HG03139 (cell line): ENCODE data around the gene APOB.
"Not testable (repeated sequence)": the region's sequence is repeated elsewhere in the genome, so short reads cannot be mapped to it uniquely, and the experiment has no call there.

Experiments
- ATAC-seq: cut with Tn5 transposase; IDR thresholded peaks from one replicate; pipeline ENCODE4 v1.9.1; 2021; ENCODE audit not compliant: unreplicated experiment

Gene APOB

DNA sequence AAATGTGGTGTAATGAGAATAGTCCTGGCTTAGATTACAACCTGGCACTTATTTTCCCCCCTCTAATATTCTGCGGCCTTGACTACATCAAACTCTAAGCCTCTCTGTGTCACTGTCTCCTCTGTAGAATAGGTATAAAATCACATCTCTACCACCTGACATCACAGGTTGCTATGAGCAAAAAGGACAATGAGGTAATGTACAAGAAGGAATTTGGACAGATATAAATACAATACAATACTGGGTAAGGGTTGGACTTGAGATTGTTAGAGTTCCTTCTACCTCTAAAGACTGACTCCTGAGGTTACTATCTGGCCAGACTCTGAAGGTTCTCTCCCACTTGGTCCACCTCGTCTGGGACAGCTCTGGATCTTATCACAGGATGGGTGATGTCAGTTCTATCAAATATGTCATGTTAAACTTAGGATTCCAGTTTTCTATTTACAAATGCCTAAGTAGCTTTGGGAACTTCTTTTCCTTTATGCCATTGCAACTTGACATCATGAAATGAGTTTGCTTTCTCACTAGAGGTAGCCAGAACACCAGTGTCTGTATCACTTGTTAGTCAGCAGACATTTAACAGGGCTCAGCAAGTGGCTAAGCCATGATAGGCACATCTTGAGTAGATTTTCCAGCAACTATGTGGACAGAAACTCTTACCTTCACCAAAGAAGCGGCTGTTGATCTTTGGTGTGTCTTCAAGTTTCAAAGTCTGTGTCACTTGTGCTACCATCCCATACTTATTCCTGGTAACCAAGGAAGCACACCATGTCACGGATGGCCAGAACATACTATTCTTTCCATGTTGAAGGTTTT, 9.5 kb downstream of the APOB start:
- ATAC-seq = no peak

DNA sequence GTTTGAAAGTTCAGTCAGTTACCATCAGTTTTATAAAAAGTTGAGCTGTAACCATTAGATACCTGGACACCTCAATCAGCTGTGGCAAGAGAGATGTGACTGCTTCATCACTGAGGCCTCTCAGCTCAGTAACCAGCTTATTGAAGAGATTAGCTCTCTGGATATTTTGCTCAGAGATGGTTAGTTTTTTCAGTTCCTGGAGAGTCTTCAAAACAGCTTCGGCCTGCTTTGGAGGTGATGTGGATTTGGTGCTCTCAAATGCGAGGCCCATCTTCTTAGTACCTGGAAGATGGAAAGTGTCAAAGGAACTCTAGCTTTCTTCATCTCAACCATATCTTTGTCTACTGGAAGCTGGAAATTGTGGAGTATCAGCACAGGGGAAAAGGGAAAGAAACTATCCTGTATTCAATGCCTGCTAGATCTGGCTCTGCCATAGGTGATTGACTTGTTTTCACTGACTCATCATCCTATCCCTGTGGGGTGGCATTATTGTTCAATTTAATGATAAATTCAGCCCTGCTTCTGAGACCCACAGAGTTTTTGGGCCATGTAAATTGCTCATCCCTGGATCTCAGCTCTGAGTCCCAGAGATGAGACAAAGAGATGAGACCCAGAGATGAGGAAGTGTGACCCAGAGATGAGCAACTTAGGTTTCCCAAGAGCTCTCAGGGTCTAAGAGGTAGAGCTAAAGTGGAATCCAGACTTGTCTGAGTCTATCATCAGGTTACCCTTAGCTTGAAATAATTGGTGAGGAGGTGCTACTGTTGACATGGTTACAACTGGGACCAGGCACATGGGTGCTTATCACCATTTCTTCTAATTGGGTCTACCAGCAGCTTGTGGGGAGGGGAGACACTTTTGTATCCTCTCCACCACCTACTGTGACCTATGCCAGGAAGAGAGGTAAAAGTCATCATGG, 10.4 kb downstream of the APOB start:
- ATAC-seq = no peak

DNA sequence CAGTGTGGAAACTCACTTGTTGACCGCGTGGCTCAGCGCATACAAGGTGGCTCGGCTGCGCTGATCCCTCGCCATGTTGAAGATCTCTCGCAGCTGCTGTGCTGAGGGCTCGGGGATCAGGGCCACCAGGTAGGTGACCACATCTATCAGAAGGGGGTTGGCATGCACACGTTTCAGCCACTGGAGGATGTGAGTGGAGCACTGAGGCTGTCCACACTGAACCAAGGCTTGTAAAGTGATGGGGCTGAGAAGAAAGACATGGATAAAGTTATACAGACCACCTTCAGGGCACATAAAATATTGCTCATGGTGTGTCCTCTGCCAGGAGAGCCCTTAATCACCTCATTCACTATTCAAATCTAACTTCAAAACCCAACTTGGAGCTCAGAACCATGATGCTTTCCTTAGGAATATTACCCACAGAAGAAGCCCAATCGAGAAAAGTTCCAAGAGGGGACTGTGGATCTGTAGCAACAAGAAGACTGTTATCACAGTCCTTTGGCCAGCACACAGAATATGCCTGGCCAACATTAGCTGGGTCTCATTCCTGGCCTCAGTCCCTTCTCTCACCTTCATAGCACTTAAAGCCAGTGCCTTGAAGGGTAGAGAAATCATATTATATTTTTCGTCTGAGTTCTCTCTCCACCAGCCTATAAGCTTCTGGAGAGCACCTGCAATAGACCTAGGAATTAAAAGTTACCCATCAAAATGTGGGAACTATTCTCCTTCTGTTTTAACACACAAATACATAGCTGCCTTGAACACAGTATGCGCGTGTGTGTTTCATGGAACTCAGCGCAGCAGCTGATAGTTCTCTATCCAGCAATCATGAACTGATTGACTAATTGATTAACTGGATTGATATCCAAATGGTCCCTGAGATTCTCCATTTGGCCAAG, 11.3 kb downstream of the APOB start:
- no peak for ATAC-seq

DNA sequence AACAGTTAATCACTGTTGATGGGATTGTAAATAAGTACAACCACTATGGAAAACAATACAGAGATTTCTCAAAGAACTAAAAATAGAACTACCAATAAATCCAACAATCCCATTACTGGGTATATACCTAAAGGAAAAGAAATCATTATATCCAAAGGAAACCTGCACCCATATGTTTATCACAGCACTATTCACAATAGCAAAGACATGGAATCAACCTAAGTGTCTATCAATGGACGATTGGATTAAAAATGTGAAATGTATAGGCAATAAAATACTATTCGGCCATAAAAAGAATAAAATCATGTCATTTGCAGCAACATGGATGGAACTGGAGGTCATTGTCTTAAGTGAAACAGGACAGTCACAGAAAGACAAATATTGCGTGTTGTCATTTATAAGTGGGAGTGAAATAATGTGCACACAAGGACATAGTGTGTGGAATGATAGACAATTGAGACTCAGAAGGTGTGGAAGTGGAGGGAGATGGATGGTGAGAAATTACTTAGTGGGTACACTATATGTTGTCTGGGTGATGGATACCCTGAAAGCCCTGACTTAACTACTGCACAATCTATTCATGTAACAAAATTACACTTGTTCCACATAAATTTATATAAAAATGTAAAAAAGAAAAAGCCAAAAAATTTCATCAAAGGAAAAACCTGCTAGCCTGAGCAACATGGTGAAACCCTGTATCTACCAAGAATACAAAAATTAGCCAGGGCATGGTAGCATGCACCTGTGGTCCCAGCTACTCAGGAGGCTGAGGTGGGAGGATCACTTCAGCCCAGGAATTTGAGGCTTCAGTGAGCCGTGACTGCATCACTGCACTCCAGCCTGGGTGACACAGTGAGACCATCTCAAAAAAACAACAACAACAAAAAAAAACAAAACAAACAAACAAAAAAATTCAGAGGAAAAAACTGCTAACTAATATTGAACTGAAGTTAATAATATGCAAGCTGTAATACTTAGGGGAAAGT, 12.6 kb downstream of the APOB start:
- ATAC-seq = no peak

DNA sequence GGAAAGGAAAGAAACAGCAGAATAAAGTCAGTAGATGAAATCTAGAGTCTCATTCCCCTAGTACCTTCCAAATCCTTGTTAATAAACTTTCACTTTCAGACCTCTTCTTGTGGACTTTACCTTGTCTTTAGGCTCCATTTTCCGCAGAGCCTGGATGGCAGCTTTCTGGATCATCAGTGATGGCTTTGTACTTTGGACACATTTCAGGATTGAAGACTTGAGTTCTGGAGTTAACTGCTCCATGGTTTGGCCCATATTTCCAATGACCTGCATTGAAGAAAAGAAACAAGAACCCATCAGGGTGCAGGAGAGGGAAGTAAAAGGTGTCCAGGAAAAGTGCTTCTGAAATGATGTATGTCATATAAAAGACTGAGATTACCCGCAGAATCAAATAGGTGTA, 14.4 kb downstream of the APOB start:
- ATAC-seq = no peak

DNA sequence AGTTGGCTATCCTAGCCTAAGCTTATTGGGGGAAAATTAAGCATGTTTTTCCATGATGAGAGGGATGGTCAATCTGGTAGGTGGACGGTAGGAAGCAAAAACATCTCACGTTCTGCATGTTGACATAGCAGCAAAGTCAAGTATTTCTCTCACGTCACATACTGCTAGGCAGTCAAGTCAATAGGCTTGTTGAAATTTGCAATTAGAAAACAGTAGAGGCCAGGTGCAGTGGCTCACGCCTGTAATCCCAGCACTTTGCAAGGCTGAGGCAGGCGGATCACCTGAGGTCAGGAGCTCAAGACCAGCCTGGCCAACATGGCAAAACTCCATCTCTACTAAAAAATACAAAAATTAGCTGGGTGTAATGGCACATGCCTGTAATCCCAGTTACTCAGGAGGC, 14.9 kb downstream of the APOB start:
- not testable (repeated sequence) for ATAC-seq

DNA sequence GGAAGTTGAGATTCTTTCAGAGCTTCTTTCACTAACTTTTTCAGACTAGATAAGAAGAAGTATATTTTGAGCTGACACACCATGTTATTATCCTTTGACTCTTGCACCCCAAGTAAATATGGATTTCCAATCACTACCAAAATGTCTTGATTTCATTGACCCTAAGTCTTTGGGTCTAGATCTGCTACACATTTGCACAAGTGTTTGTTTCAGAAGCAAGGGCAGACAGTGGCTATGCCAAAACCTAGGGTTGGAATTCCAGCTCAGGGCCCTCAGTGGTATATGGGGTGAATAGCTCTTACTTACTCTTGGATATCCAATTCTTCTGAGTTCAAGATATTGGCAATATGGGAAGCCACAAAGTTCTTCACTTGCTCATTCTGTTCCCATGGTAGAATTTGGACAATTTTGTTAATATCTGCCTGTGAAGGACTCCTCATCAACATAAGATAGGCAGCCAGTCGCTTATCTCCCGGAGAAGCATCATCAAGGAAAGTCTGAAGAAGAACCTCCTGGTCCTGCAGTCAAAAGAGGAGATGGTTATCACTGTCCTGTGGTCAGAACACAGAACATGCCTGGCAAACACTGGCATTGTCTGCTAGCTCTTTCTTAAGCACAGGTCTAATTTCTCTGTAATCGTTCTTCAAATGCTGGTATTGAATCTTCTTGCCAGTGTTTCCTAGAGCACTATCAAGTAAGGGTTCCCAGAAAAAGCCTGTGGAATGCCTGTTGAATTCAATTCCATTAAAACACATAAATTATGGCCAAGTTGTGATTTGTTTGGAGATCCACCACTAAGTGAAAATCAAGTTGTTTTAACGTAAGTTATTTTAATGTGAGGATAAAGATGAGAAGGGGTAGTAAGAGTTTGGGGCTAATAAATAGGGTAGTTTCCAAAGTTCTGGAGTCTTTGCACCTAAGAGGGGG, 15.6 kb downstream of the APOB start:
- ATAC-seq = no peak

DNA sequence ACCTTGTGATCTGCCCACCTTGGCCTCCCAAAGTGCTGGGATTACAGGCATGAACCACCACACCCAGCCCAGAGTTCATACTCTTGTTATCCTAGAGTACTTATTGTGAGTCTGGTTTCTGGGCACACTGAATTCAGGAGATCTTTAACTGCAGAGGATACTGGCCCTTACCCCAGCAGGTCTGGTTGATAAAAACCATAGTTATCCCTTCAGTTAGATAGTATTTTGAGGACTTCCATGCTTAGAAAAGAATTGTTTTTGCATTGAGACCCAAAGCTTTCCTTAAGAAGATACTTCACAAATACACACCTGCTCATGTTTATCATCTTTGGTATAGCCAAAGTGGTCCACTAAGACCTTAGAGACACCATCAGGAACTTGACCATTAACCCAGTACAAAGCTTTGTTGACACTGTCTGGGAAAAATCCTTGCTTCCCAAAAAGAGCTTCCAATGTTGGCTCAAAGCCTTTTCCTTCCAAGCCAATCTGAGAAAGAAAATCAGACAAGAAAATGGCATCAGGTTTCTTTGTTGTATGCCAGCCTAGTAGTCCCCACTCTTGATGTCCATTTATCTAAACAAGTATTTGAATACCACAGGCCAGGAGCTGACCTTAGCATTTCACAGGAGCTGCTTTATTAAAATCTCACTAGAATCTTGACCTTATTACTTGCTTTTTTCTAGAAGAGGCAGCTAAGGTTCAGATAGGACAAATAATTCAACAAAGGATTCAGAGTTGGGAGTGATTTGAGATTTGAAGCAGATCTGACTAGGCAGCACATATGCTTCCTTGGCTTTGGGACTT, 17.2 kb downstream of the APOB start:
- ATAC-seq = no peak

DNA sequence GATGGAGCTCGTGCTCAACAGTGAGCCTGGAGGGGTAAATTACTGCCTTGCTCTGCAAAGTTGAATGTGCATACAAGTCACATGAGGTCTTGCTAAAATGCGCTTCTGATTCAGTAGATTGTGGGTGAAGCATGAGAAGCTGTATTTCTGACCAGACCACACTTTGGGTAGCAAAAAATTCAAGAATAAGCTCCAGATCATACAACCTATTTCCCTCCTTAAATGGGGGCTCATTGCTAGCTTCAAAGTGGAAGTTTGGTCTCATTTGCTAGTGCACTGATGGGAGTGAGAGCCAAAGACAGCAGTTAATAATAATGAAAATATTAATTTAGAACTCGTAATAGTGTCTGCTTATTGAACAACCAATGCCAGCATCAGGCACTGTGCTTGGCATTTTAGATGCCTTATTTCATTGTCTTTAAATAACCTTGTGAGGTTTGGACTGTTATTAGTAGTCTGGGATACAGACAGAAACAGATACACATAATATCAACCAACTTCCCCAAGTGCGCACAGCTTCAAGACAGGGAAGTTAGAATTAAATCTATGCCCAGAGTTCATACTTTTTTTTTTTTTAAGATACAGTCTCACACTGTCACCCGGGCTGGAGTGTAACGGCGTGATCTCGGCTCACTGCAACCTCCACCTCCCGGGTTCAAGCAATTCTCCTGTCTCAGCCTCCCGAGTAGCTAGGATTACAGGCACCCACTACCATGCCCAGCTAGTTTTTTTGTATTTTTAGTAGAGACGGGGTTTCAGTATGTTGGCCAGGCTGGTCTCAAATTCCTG, 18.0 kb downstream of the APOB start:
- no peak for ATAC-seq

DNA sequence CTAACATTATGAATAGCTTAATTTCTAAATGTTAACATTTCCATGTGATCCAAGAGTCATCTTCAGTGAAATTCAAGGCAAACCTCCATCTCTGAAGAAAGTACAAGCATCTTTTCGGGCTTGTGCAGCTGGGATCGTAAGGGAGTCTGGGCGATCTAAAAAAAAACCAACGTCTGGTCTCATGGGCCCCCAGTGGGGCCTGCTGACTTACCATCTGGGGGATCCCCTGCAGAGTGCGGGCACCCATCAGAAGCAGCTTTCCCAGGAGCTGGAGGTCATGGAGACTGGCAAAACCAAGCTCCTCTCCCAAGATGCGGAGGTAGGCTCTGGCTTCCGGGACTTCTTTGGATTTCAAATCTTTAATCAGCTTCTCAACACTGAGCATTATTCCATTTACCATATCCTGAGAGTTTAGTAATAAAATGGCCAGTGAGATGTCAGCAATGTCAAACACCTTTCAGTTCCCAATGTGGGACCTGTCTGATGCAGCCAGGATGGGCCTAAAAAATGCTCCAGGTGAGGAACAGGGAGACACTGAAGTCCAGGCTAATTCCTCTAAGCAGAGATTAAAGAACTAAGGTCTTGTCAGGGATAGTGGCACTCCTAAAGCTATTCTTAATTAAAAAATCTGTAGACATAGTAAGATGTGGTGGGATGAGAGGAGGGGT, 19.0 kb downstream of the APOB start:
- no peak for ATAC-seq

DNA sequence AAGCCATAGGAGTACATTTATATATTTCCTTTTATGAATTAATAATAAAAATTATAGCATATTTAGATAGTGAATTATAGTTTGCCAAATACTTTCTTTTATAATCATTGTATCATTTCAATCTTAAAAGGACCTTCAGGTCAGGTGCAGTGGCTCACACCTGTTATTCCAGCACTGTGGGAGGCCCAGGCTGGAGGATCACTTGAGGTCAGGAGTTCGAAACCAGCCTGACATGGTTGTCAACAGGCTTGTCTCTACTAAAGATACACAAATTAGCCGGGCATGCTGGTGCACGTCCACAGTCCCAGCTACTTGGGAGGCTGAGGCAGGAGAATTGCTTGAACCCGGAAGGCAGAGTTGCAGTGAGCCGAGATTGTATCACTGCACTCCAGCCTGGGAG, 19.7 kb downstream of the APOB start:
- no peak for ATAC-seq

DNA sequence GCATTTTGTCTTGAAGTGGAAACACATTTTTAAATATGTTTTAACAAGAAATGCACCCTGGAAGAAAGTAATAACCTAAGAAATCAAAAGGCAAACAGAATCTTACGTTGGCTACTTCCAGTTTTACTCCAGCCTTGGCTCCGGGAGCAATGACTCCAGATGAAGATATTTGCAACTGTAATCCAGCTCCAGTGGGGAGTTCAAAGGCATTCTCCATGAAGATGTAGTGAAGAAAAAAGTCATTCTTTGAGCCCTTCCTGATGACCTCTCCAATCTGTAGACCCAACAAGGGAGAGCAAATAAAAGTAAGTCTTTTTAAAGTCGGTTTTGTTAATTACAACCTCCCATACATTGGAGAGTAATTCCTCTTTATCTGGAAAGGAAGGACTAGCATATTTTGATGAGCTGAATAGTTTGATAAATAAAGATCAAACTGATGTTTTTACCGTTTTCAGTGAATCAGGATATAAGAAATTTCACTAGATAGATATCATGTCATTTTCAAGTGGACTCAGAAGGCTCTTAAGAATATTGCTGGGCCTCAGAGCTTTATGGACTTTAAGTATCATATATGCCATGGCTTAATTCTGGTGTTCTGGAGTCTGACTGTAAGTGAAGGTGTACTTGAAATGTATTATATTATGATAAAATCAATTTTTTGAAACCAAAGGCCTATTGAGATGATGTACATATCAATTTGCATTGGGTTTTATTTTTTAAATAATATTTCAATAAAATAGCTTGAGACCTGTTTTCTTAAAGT, 20.3 kb downstream of the APOB start:
- no peak for ATAC-seq

DNA sequence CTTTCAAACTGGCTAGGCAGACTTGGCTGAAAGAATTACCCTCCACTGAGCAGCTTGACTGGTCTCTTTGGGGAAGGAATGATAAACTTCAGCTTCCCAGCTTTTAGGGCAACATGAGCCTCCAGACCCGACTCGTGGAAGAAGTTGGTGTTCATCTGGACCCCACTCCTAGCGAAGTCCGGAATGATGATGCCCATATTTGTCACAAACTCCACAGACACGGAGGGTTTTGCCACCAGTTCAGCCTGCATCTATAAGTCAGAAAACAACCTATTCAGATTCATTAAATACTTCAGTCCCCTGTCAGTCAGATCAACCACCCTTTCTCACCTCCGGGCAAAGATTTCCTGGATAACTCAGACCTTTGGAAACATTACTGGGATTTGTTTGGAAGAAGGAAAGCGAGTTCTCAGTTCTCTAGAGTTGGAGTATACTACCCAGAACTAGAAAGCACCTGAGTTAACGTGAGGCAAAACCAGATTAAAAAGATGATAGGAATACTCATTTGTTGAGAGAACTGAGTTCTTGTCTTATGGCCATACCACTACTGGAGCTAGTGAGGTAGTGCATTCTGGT, 21.0 kb downstream of the APOB start:
- no peak for ATAC-seq

DNA sequence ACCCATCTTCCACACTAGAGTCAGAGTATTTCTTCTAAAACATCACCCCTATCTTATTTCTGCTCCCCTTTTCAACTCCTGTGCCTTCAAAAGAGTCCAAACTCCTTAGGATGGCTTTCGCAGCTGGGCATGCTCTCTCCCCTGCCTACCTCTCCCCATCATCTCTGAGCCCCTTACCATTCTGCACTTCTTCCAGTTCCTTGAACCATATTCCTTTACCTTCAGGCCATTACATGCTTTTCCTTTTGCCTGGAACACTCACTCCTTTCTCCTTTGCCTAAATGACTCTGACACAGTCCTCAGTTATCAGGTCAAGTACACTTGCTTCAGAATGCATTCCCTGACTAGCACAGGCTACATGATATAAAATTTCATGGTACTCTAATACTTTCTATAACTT, 22.4 kb downstream of the APOB start:
- ATAC-seq = no peak

DNA sequence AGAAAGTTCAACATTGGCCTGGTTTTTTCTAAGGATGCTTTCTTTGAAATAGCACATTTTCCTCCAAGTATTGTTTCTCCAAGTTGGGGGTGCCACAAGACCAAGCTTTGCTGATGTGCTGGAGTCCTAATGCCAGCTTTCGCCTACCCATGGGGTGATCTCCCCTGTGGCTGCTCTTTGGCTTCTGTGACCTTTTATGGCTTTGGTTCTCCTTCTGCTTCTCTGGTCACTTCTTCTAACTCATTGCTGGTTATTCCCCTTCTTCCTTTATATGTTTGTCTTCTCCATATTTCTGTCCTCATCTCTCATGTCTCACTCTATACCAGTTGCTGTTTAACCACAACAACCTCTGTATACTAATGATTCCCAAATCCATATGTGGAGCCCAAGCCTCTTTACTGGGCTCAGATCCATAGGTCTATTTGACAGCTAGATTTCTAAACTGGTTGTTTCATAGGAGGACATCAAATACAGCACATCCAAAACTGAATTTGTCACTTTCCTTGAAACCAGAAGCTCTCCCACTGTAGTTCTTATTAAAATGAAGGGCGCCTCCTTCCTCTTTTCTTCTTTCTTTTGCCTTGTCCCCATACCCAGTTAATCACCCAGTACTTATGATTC, 23.1 kb downstream of the APOB start:
- ATAC-seq = no peak
